Vagina (tissue), 2 donors: Measurements from ENCODE around the gene MS4A15.

Experiments used
- POLR2AphosphoS5 ChIP-seq, 2 donors: sonication (generic); formaldehyde crosslinking; IDR thresholded peaks; one replicate each; pipeline ENCODE4 v1.9.0; 2017; ENCODE audit warnings: antibody characterized with exemption in 2 of 2, mild to moderate bottlenecking in 2 of 2, low read depth in 1 of 2; ENCODE audit not compliant: insufficient read depth in 1 of 2
- TF ChIP-seq, protein P1 (sequence below), 3 experiments: fragments of 450-650 bp in 2 of 3; fragments of 200-600 bp in 1 of 3; sonication (generic) in 1 of 3; IDR thresholded peaks; one replicate each; pipeline ENCODE4 v1.5.1; 2017 to 2019; ENCODE audit warnings: antibody characterized with exemption in 3 of 3, mild to moderate bottlenecking in 2 of 3, moderate library complexity in 2 of 3

DNA sequence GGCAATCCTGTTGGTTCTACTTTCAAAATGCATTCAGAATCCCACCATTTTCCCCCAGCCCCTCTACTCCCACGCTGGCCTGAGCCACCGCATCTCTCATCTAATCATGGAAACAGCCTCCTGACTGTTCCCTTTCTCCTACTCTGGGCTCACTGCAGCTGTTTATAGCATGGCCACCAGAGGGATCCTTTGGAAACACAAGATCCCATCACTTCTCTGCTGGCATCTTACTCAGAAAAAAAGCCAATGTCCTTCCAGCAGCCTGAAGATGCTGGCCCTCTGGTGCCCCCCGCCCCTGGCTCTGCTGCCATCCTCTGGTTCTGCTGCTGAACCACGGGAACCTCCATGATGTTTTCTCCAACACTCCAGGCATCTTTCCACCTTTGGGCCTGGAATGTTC, 46.2 kb upstream of the MS4A15 start:
- no peak for TF ChIP-seq POLR2AphosphoS5 (IDR thresholded peaks at IDR 0.05; ENCODE audit: insufficient read depth in 1 of 2, low read depth in 1 of 2)
- TF ChIP-seq, protein P1, sequence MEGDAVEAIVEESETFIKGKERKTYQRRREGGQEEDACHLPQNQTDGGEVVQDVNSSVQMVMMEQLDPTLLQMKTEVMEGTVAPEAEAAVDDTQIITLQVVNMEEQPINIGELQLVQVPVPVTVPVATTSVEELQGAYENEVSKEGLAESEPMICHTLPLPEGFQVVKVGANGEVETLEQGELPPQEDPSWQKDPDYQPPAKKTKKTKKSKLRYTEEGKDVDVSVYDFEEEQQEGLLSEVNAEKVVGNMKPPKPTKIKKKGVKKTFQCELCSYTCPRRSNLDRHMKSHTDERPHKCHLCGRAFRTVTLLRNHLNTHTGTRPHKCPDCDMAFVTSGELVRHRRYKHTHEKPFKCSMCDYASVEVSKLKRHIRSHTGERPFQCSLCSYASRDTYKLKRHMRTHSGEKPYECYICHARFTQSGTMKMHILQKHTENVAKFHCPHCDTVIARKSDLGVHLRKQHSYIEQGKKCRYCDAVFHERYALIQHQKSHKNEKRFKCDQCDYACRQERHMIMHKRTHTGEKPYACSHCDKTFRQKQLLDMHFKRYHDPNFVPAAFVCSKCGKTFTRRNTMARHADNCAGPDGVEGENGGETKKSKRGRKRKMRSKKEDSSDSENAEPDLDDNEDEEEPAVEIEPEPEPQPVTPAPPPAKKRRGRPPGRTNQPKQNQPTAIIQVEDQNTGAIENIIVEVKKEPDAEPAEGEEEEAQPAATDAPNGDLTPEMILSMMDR (IDR thresholded peaks at IDR 0.05) = no peak
